ENCODE data around the gene SUCLA2.

GRCh38 chr13:47999973-48000372 is 1.1 kb downstream of the SUCLA2 start:
- TF ChIP-seq CTCF (IDR thresholded peaks at IDR 0.05; ENCODE audit: insufficient read depth, low read depth, low read length): no peak
- no peak for TF ChIP-seq EZH2 (IDR thresholded peaks at IDR 0.05; ENCODE audit: insufficient read depth, low read length)

All from astrocyte (in vitro differentiated cells and primary cell).